HepG2 (cell line): ENCODE data around the gene PLD2. TPM values are rescaled to one million over a fixed set of nuclear protein-coding genes. Genes with fewer than 3 reads are reported as not detected.

Experiments used
- ARID5B ChIP-seq: IDR thresholded peaks from 2 replicates; pipeline ENCODE4 v1.4.0; 2020; ENCODE audit warnings: mild to moderate bottlenecking, missing genetic modification reagents
- BHLHE40 ChIP-seq: IDR thresholded peaks from 2 replicates; pipeline ENCODE4 v1.6.1; 2011; ENCODE audit warnings: low read length, improper control_type of control experiment
- DMAP1 ChIP-seq: IDR thresholded peaks from 2 replicates; pipeline ENCODE4 v1.6.1; 2016
- GPN1 ChIP-seq: sonication (generic); formaldehyde crosslinking; IDR thresholded peaks from 2 replicates; pipeline ENCODE4 v1.5.1; 2020; ENCODE audit warnings: missing genetic modification reagents, borderline replicate concordance
- HNF4G ChIP-seq, 2 experiments: sonication (generic) in 1 of 2; formaldehyde crosslinking in 1 of 2; IDR thresholded peaks; 2 replicates each; pipeline versions ENCODE4 v1.4.0 to v1.6.1; 2011 to 2020; ENCODE audit warnings: borderline replicate concordance in 2 of 2, low read depth in 2 of 2, mild to moderate bottlenecking in 2 of 2, low read length in 1 of 2, missing genetic modification reagents in 1 of 2, moderate library complexity in 1 of 2
- IRF2 ChIP-seq: IDR thresholded peaks from 2 replicates; pipeline ENCODE4 v1.6.1; 2018; ENCODE audit warnings: missing genetic modification reagents, missing compliant biosample characterization
- NR1H2 ChIP-seq: sonication (generic); formaldehyde crosslinking; IDR thresholded peaks from 2 replicates; pipeline ENCODE4 v1.8.1; 2022; ENCODE audit warnings: low read depth, missing genetic modification reagents, borderline replicate concordance
- SIN3B ChIP-seq: fragments of 150-350 bp; IDR thresholded peaks from 2 replicates; pipeline ENCODE4 v1.6.1; 2014; ENCODE audit warnings: low read length
- SRSF9 ChIP-seq: fragments of 200-400 bp; formaldehyde crosslinking; IDR thresholded peaks from 2 replicates; pipeline ENCODE4 v1.6.1; 2018; ENCODE audit warnings: borderline replicate concordance, mild to moderate bottlenecking, low read depth, low read length; ENCODE audit not compliant: insufficient read depth, poor library complexity, severe bottlenecking
- YEATS4 ChIP-seq: sonication (generic); formaldehyde crosslinking; IDR thresholded peaks from 2 replicates; pipeline ENCODE4 v1.4.0; 2020; ENCODE audit warnings: missing genetic modification reagents, borderline replicate concordance
- ZNF276 ChIP-seq: sonication (generic); formaldehyde crosslinking; IDR thresholded peaks from 2 replicates; pipeline ENCODE4 v1.4.0; 2020; ENCODE audit warnings: mild to moderate bottlenecking, low read depth, missing genetic modification reagents
- ZNF318 ChIP-seq: sonication (generic); formaldehyde crosslinking; IDR thresholded peaks from 2 replicates; pipeline ENCODE4 v1.4.0; 2020; ENCODE audit warnings: mild to moderate bottlenecking, missing genetic modification reagents
- ZNF598 ChIP-seq: sonication (generic); formaldehyde crosslinking; IDR thresholded peaks from 2 replicates; pipeline ENCODE4 v1.5.1; 2020; ENCODE audit warnings: mild to moderate bottlenecking, missing genetic modification reagents, borderline replicate concordance
- polyA plus RNA-seq, 8 experiments: library from polyadenylated mRNA; depleted of rRNA in 3 of 8; stranded (reverse) in 7 of 8; unstranded in 1 of 8; fragments of >200 nt; fragmentation: Illumina TruSeq in 4 of 8; extraction: Trizol in 4 of 8; gene quantifications; 2 replicates each; pipeline versions ENCODE4 v1.2.1 to v1.2.3, GENCODE V29; 2011 to 2016; ENCODE audit warnings: low read depth in 4 of 8, missing spikeins in 1 of 8, mixed read lengths in 1 of 8; ENCODE audit not compliant: insufficient read depth in 1 of 8
- total RNA-seq, 5 experiments: library from RNA; depleted of rRNA; stranded (reverse); fragments of >200 nt; fragmentation: Illumina TruSeq; extraction: Trizol; gene quantifications; 2 replicates each; pipeline ENCODE4 v1.2.3, GENCODE V29; 2016; ENCODE audit warnings: low read depth in 1 of 5

PLD2 gene
- total and polyA plus RNA-seq, 2 of the 13 experiments (the other 11 are each of a cell fraction or from before 2014, with no cell fraction given): 13.4 to 29.7 TPM

- no peak for TF ChIP-seq ZNF276 (CRISPR knock-in tag)
- 0 out of 2 replicates have a peak, but pooled peaks have one; percentile 60 for TF ChIP-seq ZNF598 (CRISPR knock-in tag)
- TF ChIP-seq SIN3B: no peak
- TF ChIP-seq NR1H2 (CRISPR knock-in tag): no peak
- no peak for TF ChIP-seq HNF4G (IDR thresholded peaks at IDR 0.05; ENCODE audit: borderline replicate concordance, low read depth, low read length)
- TF ChIP-seq HNF4G (CRISPR knock-in tag; IDR thresholded peaks at IDR 0.05; ENCODE audit: borderline replicate concordance, low read depth): 0 out of 2 replicates have a peak, but pooled peaks have one; percentile 25
- no peak; the same call in 1 of the 2 replicates for TF ChIP-seq ZNF318 (CRISPR knock-in tag)
- peak; percentile 35; the same call in 1 of the 2 replicates for TF ChIP-seq BHLHE40
- TF ChIP-seq IRF2: peak; percentile 36; the same call in 1 of the 2 replicates
- no peak; the same call in 1 of the 2 replicates for TF ChIP-seq DMAP1 (CRISPR knock-in tag)
- no peak for TF ChIP-seq ARID5B (CRISPR knock-in tag)
- TF ChIP-seq GPN1 (CRISPR knock-in tag): no peak
- TF ChIP-seq SRSF9: no peak
- peak; percentile 55; the same call in 1 of the 2 replicates for TF ChIP-seq YEATS4 (CRISPR knock-in tag)
Observed at GRCh38 chr17:4833178-4833940, 26.4 kb downstream of the PLD2 start, which contains the start of gene MINK1 (continued).
